K562 (cell line): ENCODE measurements around the gene ERVK3-1. TPM values are rescaled to one million over a fixed set of nuclear protein-coding genes. Genes with fewer than 3 reads are reported as not detected.

ENCODE experiments used
- ATAC-seq: fragments of 200-7000 bp; cut with Tn5 transposase; 3 replicates; pipeline ENCODE4 v1.9.1; 2020; ENCODE audit warnings: moderate library complexity
- BruUV-seq: library from RNA; stranded (reverse); fragments of 400-500 nt; replicated peaks from 2 replicates; lab custom pipeline; 2021; lab: Mats Ljungman, UMichigan
- CTCF ChIA-PET: fragments of 300-600 bp; formaldehyde crosslinking; extraction: SDS; loops from one replicate; lab custom pipeline; 2021; ENCODE audit warnings: low intra/inter-chr PET ratio; lab: Yijun Ruan, JAX
- POLR2A ChIA-PET: fragments of 300-600, 350-650 bp; sonication (Branson Sonifier 250); formaldehyde crosslinking; extraction: SDS; loops from one replicate; lab custom pipeline; 2021; ENCODE audit warnings: antibody characterized with exemption, inconsistent platforms; lab: Yijun Ruan, JAX
- DNase-seq, 4 experiments: peaks; one replicate each; pipeline versions ENCODE4 v3.0.0 to v3.0.0-alpha.2; 2011 to 2018; ENCODE audit warnings: low spot score in 3 of 4, mixed read lengths in 3 of 4; ENCODE audit errors: extremely low read depth in 1 of 4
- FAIRE-seq: peaks from 2 replicates; lab custom pipeline; 2011; peaks lifted over from hg19 to GRCh38; lab: Jason Lieb, UNC
- H2AFZ ChIP-seq: 2 replicates; pipeline ENCODE4 v1.6.0; 2011; ENCODE audit warnings: low read depth, low read length, control low read depth, inconsistent platforms
- H3K27ac ChIP-seq: fragments of 200-600 bp; 3 replicates; pipeline ENCODE4 v1.8.0; 2011; ENCODE audit warnings: low read depth, mild to moderate bottlenecking, control low read depth, inconsistent platforms, low read length, moderate library complexity, mixed read lengths; ENCODE audit errors: extremely low read depth
- H3K27me3 ChIP-seq, 2 experiments: fragments of 300-600 bp in 1 of 2; 2 replicates in 1 of 2; 3 replicates in 1 of 2; pipeline versions ENCODE4 v1.6.0 to v1.8.0; 2011; ENCODE audit warnings: inconsistent platforms in 2 of 2, low read length in 2 of 2, mild to moderate bottlenecking in 1 of 2, mixed read lengths in 1 of 2, moderate library complexity in 1 of 2; ENCODE audit not compliant: control insufficient read depth in 2 of 2, insufficient read depth in 2 of 2
- H3K36me3 ChIP-seq: fragments of 300-600 bp; 3 replicates; pipeline ENCODE4 v1.8.0; 2011; ENCODE audit warnings: mild to moderate bottlenecking, low read length, inconsistent platforms; ENCODE audit not compliant: control insufficient read depth, insufficient read depth
- H3K4me1 ChIP-seq, 2 experiments: fragments of 200-600 bp in 1 of 2; replicated peaks in 1 of 2; 2 replicates in 1 of 2; 3 replicates in 1 of 2; pipeline versions ENCODE4 v1.5.1 to v1.8.0; 2011; ENCODE audit warnings: inconsistent platforms in 2 of 2, low read length in 2 of 2, mild to moderate bottlenecking in 1 of 2, mixed read lengths in 1 of 2, moderate library complexity in 1 of 2; ENCODE audit not compliant: control insufficient read depth in 2 of 2, insufficient read depth in 2 of 2
- H3K4me2 ChIP-seq: 2 replicates; pipeline ENCODE4 v1.6.1; 2011; ENCODE audit warnings: low read length, control low read depth, inconsistent platforms, mixed read lengths; ENCODE audit not compliant: insufficient read depth
- H3K4me3 ChIP-seq: fragments of 200-600 bp; sonication (generic), shearing (Covaris generic); 2 replicates; pipeline ENCODE4 v1.5.1; 2016; ENCODE audit warnings: control low read depth, inconsistent platforms
- H3K79me2 ChIP-seq: fragments of 200-600 bp; 3 replicates; pipeline ENCODE4 v1.8.0; 2011; ENCODE audit warnings: low read length, inconsistent platforms; ENCODE audit not compliant: control insufficient read depth, insufficient read depth
- H3K9ac ChIP-seq, 2 experiments: 2 replicates each; pipeline versions ENCODE4 v1.6.0 to v1.6.1; 2011; ENCODE audit warnings: low read depth in 2 of 2, low read length in 2 of 2, control low read depth in 1 of 2, inconsistent platforms in 1 of 2, mild to moderate bottlenecking in 1 of 2, mixed read lengths in 1 of 2; ENCODE audit not compliant: insufficient read depth in 1 of 2
- H3K9me1 ChIP-seq: one replicate; pipeline ENCODE4 v1.6.0; 2011; ENCODE audit warnings: inconsistent platforms, mild to moderate bottlenecking, low read length, moderate library complexity; ENCODE audit not compliant: control insufficient read depth, insufficient read depth
- H3K9me3 ChIP-seq: replicated peaks from 2 replicates; pipeline ENCODE4 v1.5.1; 2011; ENCODE audit warnings: low read depth, low read length, inconsistent platforms; ENCODE audit not compliant: control insufficient read depth, insufficient read depth
- H4K20me1 ChIP-seq: replicated peaks from 2 replicates; pipeline ENCODE4 v1.6.1; 2011; ENCODE audit warnings: low read length, inconsistent platforms, mixed read lengths; ENCODE audit not compliant: control insufficient read depth, insufficient read depth
- ASH1L ChIP-seq: fragments of 450-650 bp; IDR thresholded peaks from 2 replicates; pipeline ENCODE4 v1.6.1; 2018; ENCODE audit warnings: borderline replicate concordance, mild to moderate bottlenecking, low read depth; ENCODE audit not compliant: partially characterized antibody
- ATF6 ChIP-seq: sonication (generic); formaldehyde crosslinking; IDR thresholded peaks from 2 replicates; pipeline ENCODE4 v1.4.0; 2020; ENCODE audit warnings: mild to moderate bottlenecking, missing genetic modification reagents
- BCL6 ChIP-seq: fragments of 250-450 bp; sonication (Bioruptor Pico); IDR thresholded peaks from 2 replicates; pipeline ENCODE4 v1.4.0; 2020
- ETV5 ChIP-seq: sonication (generic); formaldehyde crosslinking; IDR thresholded peaks from 2 replicates; pipeline ENCODE4 v1.4.0; 2020; ENCODE audit warnings: low read depth, mild to moderate bottlenecking, missing genetic modification reagents
- EWSR1 ChIP-seq: fragments of 450-650 bp; IDR thresholded peaks from 2 replicates; pipeline ENCODE4 v1.6.1; 2018; ENCODE audit warnings: borderline replicate concordance, mild to moderate bottlenecking, low read depth, moderate library complexity; ENCODE audit not compliant: partially characterized antibody
- MCM3 ChIP-seq: fragments of 450-650 bp; IDR thresholded peaks from 2 replicates; pipeline ENCODE4 v1.6.1; 2016
- PCBP2 ChIP-seq: fragments of 200-400 bp; formaldehyde crosslinking; IDR thresholded peaks from 2 replicates; pipeline ENCODE4 v1.6.1; 2018; ENCODE audit warnings: low read length, low read depth, mild to moderate bottlenecking, moderate library complexity; ENCODE audit not compliant: poor library complexity, severe bottlenecking
- PRDM10 ChIP-seq: fragments of 450-650 bp; IDR thresholded peaks from 2 replicates; pipeline ENCODE4 v1.6.1; 2018; ENCODE audit not compliant: partially characterized antibody
- PURB ChIP-seq: sonication (generic); formaldehyde crosslinking; IDR thresholded peaks from 2 replicates; pipeline ENCODE4 v1.9.0; 2021; ENCODE audit warnings: low read depth, mild to moderate bottlenecking, missing genetic modification reagents
- SMAD1 ChIP-seq: fragments of 150-350 bp; IDR thresholded peaks from 2 replicates; pipeline ENCODE4 v1.6.1; 2014; ENCODE audit warnings: low read length, low read depth; ENCODE audit not compliant: partially characterized antibody
- TAF1 ChIP-seq: IDR thresholded peaks from 2 replicates; pipeline ENCODE4 v1.6.1; 2011; ENCODE audit warnings: mild to moderate bottlenecking, low read length, moderate library complexity; ENCODE audit not compliant: insufficient read depth, control insufficient read depth, severe bottlenecking; ENCODE audit errors: extremely low read depth
- TEAD4 ChIP-seq, 2 experiments: sonication (generic) in 1 of 2; formaldehyde crosslinking in 1 of 2; IDR thresholded peaks; 2 replicates each; pipeline versions ENCODE4 v1.6.1 to v1.8.0; 2012 to 2022; ENCODE audit warnings: borderline replicate concordance in 1 of 2, inconsistent platforms in 1 of 2, low read length in 1 of 2, mild to moderate bottlenecking in 1 of 2, missing genetic modification reagents in 1 of 2
- ZEB2 ChIP-seq: fragments of 450-650 bp; IDR thresholded peaks from 2 replicates; pipeline ENCODE4 v1.6.1; 2016
- WGBS: fragments of 100-300 bp; shearing (Covaris generic); methylation state at CpG from one replicate; pipeline ENCODE4 v1.1.6; 2016; ENCODE audit warnings: low coverage, mixed read lengths; ENCODE audit not compliant: insufficient coverage; ENCODE audit errors: missing lambda C conversion rate; 5-methylcytosine and 5-hydroxymethylcytosine counted together
- in situ Hi-C: fragments of 300-500 bp; cut with MboI; formaldehyde crosslinking; loops from 4 replicates; pipeline ENCODE4 v1.15.0; 2018; ENCODE audit warnings: inconsistent platforms, mixed read lengths
- intact Hi-C: fragments of 100-400 bp; cut with micrococcal nuclease; formaldehyde crosslinking; loops from 2 replicates; pipeline ENCODE4 v1.14.2; 2022
- polyA plus RNA-seq, 8 experiments: library from polyadenylated mRNA; depleted of rRNA in 4 of 8; stranded (reverse) in 5 of 8; unstranded in 3 of 8; fragments of >200 nt; fragmentation: Nextera tagmentation in 2 of 8; fragmentation: Illumina TruSeq in 1 of 8; extraction: Ambion mirVana in 2 of 8; extraction: Trizol in 1 of 8; gene quantifications; 2 replicates each; pipeline versions ENCODE4 v1.2.1 to v1.2.3, GENCODE V29; 2011 to 2014; ENCODE audit warnings: inconsistent platforms in 1 of 8, missing spikeins in 1 of 8
- total RNA-seq, 7 experiments: library from RNA; depleted of rRNA in 6 of 7; stranded (reverse); fragments of >200 nt in 6 of 7; fragmentation: Illumina TruSeq in 2 of 7; extraction: Trizol in 2 of 7; gene quantifications; 2 replicates each; pipeline versions ENCODE4 v1.2.1 to v1.2.3, GENCODE V29; 2011 to 2021; ENCODE audit warnings: low replicate concordance in 1 of 7

The ERVK3-1 gene
- total and polyA plus RNA-seq, 9 of the 15 experiments (the other 6 are each of a cell fraction or from before 2014, with no cell fraction given): 87.6 to 299 (median 119) TPM

GRCh38 chr19:58277197-58277596 lies 28.0 kb upstream of the ERVK3-1 start (continued):
- peak; percentile 93 for TF ChIP-seq PRDM10

GRCh38 chr19:58277748-58278540 lies 27.2 kb upstream of the ERVK3-1 start:
- ATAC-seq (peak; percentile 1; the same call in 2 of the 3 replicates), FAIRE-seq (no peak), DNase-seq (no peak)
- no peaks in the 10 kb centered on the region for H3K27me3 ChIP-seq
- 38% methylated on average over 23 of the region's 25 CpGs for WGBS
- H3K9me3 ChIP-seq: peaks cover 2% of the 10 kb centered on the region; the same call in 1 of the 2 replicates
- peaks cover 26% of the 10 kb centered on the region; the same call in 2 of the 3 replicates for H3K36me3 ChIP-seq
- POLR2A ChIA-PET: interaction anchor here (0.6 to 1.6 kb wide), 10 partner anchors 8 to 278 kb away, joined by 3 to 5 read pairs (median 4); partner anchors contain the start of genes ZBTB45, ZNF274 and ZNF324B
- H3K79me2 ChIP-seq: peaks cover 57% of the 10 kb centered on the region
- H3K4me3 ChIP-seq: peak overlapping the region; percentile 64
- peak overlapping the region; percentile 89 for H3K4me2 ChIP-seq
- TSS peak; percentile 69 for BruUV-seq
- no peaks in the 10 kb centered on the region for H4K20me1 ChIP-seq
- peak overlapping the region; percentile 80 for H3K27ac ChIP-seq
- CTCF ChIA-PET: no interaction called here
- H2AFZ ChIP-seq: peak overlapping the region; percentile 92
- H3K4me1 ChIP-seq: peaks cover 10 to 19% of the 10 kb centered on the region in 2 experiments; a peak in 4 of 5 replicates
- in situ Hi-C loops (no loop called here), intact Hi-C loops (loop anchor here (1.0 to 5.0 kb wide), 3 partner anchors 27 to 129 kb away; partner anchors contain the start of genes ERVK3-1, ZNF274 and ZNF584)
- H3K9me1 ChIP-seq: no peaks in the 10 kb centered on the region
- peak overlapping the region; percentile 93 to 100 for H3K9ac ChIP-seq
- TF ChIP-seq EWSR1: no peak
- no peak for TF ChIP-seq MCM3
- TF ChIP-seq TAF1: no peak
- TF ChIP-seq TEAD4 (IDR thresholded peaks at IDR 0.05; ENCODE audit: low read length): no peak; the same call in 1 of the 2 replicates
- TF ChIP-seq TEAD4 (CRISPR knock-in tag; IDR thresholded peaks at IDR 0.05; ENCODE audit: borderline replicate concordance): no peak
- TF ChIP-seq PURB (CRISPR knock-in tag): no peak
- TF ChIP-seq ATF6 (CRISPR knock-in tag): no peak
- no peak for TF ChIP-seq SMAD1
- TF ChIP-seq BCL6 (CRISPR knock-in tag): no peak
- no peak for TF ChIP-seq ZEB2
- no peak for TF ChIP-seq PCBP2
- TF ChIP-seq ETV5 (CRISPR knock-in tag): no peak
- TF ChIP-seq ASH1L: no peak
